Astrocyte of the hippocampus (primary cell): ENCODE results near the gene THADA.

Experiments
- DNase-seq: peaks from one replicate; pipeline ENCODE4 v3.0.0; 2011; ENCODE audit warnings: low read depth, low spot score

THADA gene

DNA sequence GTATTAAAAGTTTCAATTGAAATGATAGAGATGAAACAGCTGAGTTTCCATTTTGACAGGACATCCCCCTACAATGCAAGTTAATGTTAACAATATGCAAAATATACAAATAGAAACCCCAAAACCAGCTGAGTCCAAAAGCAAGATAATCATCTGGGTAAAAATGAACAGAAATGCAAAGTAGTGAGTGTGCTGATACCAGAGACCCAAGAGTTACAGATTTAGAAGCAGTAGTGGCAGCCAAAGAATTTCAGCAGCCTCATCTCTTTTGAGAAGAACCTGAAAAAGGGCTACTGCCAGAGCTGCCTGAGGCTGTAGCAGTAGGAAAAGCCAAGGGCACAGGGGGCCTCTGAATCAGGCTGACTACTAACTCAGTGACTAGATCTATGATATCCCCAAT, 82.6 kb downstream of the THADA start:
- DNase-seq = peak; percentile 38

DNA sequence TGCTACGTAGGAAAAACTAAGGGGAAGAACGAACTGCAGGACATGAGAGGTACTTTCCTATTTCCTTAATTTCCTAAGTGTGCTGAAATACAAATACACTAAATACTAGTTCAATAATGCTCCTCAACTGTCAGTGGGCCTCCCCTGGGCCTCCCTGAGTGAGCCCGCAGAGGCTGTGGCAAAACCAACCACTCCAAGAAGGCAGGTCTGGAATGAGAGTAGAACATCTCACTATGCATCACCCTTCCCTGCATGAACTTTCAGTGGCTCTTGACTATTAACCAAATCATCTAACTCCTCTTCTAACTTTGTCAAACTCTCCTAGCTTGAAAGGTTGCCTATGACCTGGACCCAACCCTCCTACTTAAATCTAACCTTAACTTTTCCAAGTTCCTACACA, 84.6 kb downstream of the THADA start:
- DNase-seq = no peak

DNA sequence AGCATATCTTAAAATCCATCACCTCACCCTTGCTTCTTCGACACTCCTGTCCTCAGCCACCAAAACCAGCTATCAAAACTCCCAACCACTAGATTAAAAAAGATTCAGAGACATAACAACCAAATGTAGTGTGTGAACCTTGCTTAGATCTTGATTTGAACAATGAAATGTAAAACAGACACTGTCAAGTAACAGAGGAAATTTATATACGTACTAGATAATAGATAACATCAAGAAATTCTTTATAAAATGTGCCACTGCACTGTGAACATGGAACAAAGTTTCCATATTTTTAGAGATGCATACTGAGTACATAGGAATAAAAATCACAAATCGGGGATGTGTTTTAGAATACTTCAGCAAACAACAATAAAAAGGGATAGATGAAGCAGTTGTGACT, 86.0 kb downstream of the THADA start:
- no peak for DNase-seq

DNA sequence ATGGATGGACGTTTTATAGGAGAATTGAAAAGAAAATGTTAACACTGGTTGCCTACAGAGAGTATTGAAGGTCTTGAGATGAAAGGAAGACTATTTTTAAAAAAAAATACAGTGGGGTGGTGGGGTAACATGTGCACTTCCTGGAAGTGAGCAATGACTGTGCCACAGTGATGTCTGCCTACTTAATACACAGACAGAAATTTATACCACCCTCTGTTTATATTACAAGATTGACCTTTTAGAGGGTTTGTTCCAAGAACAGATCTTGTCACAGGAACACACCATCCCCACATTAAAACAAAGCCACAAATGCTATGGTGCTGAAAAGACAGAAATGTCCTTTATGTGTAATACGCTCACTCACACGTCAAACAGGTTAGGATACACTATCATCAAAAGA, 87.6 kb downstream of the THADA start:
- no peak for DNase-seq

DNA sequence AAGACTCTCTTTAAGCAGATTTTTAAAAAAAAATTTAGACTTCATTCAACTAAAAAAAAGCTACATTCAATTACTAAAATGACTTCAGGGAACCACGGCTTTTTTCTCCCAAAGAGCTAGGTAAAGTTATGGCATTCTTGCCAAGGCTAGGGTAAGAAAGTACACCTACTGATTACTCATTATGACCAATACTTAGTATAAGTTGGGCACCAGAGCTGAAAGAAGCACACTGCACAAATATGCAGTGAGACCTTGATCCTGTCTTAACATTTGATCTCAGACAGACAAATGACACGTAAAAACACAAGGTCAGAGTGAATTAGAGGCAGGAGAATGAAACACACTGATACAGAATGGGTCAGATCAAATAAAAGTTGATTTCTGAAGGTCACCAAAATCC, 88.7 kb downstream of the THADA start:
- no peak for DNase-seq

DNA sequence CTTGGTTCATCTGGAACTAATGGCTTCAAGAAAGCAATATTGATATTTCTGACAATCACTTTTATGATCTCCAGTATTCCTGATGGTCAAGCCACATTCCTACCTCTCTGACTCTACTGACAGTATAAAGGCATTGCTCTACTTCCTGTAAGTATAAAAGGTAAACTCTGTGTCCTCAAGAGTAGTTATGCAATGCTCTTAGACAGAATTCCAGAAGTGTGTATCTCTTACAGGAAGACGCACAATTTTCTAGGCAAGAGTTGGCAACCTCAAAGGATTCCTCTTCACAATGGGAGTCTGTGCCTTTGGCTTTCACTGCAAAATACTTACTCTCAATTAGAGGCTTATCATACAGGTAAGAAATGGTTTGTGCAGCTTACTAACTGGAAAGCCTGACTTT, 100.1 kb downstream of the THADA start:
- peak; percentile 28 for DNase-seq

DNA sequence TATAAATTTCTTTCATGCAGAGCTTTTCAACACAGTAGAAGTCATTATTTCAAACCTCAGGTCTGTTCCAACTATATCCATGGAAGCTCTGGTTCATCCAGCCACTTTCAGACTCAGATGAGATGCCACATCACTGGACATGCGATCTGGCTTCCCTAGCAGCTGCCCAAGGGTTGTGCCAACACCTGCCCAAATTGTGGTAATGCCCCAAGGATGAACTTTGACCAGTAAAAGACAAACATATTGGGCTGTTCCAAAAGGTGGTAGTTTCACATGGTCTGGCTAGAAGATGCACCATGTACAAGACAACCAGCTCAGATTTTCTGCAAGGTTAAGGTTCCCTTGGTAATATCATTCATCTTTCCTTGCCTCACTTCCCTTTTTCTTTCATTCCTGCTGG, 101.9 kb downstream of the THADA start:
- DNase-seq = no peak

DNA sequence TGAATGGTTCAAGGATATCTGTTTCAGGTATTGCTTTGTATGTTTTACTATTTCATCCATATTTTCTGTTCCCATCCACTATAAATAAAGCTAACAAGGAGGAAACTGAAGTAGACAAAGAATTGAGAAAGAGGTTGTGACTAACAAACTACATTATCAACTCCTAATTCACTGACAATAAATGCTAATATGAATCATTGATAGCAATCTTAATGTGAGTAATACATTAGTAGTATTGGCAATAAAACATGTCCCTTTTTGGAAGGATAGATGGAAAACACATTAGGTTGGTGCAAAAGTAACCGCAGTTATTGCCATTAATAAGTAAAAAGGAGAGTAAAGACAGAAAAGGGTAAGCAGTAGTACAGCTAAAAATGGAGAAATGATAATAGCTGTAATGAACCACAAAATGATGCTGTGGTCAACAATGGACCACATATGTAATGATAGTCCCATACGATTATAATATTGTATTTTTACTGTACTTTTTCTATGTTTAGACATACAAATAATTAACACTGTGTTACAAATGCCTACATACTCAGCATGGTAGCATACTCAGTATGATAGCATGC, 104.7 kb downstream of the THADA start:
- DNase-seq = no peak

DNA sequence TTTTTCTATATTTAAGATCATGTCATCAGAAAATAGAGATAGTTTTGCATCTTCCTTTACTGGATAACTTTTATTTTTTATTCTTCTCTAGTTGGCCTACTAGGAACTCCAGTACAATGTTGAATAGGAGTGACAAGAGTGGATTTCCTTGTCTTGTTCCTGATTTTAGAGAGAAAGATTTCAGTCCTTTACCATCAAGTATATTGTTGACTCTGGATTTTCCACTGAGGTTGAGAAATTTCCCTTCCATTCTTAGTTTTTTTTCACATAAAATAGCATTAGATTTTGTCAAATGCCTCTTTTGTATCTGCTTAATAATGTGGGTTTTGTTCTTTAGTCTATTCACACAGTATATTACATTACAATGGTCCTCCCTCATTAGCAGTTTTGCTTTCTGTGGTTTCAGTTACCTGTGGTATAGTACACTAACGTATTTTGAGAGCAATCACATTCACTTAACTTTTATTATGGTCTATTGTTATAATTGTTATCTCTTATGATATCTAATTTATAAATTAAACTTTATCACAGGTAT, 105.5 kb downstream of the THADA start:
- no peak for DNase-seq

DNA sequence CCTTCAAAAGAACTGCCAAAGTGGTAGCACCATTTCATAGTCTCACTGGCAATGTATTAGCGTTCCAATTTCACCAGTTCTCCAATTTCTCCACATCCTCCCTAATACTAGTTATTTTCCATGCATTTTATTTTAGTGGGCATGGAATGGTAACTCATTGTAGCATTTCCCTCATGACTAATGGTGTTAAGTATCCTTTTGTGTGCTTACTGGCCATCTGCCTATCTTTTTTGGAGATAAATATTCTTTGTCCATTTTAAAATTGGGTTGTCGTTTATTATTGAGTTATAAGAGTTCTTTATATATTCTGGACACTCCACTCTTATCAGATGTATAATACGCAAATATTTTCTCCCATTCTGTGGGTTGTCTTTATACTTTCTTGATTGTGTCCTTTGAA, 107.1 kb downstream of the THADA start:
- DNase-seq = no peak

DNA sequence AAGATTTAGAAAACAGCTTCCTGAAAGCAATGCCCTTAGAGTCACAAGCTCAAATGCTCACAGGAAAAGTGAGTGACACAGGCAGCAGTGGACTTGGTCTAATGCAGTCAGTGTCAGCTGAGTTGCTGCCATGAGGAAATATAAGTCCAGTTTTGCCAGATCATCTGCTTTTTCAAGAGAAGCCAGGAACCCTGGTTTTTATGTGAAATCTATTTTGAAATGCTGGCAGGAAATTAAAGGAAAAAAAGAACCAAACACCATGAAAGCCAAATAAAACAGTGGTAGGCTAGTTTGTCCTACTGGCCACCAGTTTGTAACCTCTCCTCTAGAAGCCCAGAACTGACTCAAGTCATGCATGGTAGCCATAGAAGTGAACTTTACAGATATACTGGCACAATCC, 109.2 kb downstream of the THADA start:
- DNase-seq = no peak

DNA sequence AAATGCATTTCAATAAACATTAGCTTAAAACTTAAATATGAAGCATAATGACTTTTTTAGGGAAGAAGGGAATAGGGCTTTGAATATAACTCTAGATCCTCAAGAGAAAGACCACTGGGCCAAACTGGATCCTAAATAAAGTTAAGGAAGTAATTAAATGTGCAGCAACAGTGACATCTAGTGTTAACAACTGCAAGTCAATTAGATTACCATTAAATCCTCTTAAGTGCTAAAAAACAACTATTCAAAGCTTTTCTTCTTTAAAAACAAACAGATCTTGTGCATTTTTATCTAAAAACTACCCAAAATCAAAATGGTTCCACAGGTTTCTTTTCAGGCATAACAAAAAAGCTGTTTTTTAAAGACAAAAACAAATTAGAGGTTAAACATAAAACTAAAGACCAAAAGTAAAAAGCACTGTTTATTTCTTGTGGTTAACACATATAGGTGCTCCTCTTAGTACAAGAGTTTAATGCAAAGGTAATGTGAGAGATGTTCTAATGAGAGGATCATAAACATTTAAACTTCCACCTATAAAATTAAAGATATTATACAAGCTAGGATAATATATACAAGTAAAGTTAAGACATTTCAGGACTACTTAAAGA, 111.4 kb downstream of the THADA start:
- peak; percentile 83 for DNase-seq

DNA sequence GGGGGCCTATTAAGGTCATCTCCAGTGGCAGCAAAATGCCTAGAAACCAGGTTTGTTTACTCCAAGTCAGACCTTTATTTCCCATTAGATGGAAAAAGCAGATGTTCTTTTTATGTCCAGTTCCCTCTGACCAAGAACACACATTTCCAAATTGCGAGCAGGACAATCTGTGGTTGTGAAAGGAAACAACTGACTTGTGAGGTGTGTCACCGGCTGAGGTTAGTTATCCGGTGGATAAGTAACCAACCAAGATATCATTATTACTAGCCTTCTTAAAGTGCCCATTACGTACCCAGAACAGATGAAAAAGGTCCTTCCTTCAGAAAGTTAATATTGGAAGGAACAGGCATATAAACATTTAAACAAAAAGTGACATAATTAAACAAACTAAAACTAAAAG, 112.9 kb downstream of the THADA start:
- peak; percentile 48 for DNase-seq

DNA sequence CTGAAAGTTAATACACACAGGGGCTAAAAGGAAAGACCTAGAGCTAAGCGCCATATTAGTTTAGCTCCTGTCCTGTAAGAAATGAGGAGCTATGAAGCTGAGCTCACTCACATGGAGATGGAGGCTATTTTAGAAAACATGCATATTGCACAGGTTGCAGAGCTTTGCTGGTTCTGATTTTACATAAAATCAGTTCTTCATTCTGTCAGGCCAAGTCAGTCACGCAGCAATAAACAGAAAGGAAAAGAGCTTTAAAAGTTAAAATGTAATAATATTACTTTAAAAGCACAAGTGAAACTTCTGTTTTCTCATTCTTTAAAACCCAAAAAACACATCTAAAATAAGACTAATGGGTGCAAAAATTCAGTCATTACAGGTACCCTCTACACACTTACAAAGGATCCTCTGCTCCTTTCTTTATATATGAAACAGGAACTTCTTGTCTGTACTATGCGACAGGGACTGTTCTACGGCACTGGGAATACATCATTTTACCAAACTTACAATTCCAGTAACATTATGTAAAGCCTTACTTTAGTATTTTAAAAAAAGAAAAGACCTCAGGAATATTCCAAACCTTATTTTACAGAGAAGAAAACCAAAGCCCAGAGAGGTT, 113.8 kb downstream of the THADA start:
- DNase-seq = no peak

DNA sequence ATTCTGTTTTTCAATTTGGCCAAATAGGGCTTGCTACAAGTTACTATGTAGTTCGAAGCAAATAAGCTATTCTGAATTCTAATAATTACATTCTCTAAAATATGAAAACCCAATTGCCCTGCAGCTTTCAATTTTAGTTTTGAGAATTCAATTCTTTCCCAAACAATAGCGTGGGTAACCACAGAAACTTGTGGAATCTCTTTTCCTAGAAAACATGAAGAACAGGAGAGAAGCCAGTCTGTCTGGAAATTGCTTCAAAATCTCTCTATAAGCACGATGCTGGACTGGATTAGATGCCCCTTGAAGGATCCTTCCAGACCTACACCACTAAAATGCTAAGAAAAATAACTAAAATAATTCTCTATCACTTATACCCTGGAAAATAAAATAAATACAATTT, 115.0 kb downstream of the THADA start:
- DNase-seq = peak; percentile 60

DNA sequence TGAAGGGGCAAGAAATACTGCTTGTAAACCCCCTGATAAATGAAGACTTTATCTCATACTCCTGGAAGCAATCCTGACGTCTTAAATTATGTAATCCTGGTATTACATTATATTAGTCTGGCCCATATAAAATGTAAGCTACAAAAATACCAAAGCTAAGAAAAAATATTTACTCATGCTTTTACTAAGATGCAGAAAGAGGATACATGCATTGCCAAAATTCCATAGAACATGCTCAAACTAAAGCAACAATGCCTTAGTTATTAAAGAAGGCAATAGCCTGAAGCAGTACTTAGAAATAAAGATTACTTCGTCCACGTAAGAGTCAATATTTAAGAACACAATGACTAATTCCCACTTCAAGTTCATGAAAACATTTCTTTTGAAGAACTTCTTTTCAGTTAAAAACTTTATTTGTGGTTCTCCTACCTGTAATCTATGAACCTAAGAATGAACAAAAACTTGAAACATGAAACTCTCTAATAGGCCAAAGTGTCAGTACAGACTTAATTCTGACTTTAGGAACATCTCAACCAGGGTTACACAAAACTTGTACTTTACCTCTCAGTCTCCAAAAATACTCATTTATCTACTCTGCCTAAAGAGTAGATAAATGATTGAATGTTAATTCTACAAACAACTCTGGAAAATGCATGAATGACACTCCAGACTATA, 117.3 kb downstream of the THADA start:
- DNase-seq = no peak

DNA sequence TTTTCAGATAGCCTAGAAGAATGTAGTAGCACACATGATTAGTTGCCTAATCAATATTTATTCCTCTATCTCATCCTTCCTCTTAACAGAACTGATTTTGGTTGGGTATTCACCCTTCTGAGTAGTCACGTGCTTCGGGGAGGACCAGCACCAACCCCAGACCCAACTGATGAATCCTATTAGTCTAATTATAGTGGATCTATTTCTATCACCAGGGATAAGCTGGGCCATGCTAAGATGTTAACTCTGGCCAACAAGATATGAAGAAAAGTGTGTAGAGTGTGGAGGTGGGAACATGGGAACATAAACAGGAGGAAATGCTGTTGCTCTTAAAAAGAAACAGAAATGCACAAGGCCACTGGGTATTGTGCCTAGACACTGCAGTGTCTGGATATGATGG, 119.9 kb downstream of the THADA start:
- DNase-seq = no peak

DNA sequence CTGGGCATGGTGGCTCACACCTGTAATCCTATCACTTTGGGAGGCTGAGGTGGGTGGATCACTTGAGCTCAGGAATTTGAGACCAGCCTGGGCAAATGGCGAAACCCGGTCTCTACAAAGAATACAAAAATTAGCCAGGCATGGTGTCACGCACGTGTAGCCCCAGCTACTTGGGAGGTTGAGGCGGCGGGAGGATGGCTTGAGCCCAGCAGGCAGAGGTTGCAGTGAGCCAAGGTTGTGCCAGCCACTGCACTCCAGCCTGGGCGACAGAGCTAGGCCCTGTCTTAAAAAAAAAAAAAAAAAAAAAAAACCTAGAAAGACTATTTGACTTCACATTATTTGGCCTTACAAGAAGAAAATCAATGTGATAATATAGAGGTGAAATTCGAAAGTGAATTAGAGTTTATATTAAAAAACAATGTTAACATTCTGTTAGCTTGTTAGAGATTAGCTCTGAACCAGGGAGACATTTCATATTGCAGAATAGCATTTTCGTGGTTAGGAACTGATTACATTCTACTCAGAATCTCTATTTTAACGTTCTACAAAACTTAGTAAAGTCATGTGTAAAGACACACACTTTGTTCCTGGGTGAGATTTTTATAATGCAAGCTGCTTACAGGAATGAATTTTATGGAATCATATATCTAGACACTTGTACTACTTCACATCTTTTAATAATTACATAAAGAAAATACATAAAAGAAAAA, 120.5 kb downstream of the THADA start:
- DNase-seq = no peak

DNA sequence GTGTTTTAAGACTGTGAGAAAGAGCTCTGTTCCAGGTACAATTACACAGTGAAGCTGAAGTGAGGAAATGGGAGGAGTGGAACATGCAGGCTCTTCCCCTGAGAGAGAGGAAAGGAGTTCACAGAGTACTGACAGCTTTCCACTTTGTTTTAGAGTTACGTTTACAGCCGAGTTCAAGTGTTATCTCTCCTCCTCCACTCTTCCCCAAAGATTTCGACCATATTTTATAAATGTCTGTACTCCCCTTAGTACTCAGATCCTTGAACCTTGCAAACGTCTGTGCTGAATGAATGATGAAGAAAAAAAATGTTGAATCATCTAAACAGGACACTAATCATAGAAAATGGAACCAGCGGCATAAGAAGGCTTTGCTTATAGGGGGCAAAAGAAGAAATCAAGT, 121.6 kb downstream of the THADA start:
- DNase-seq = no peak

DNA sequence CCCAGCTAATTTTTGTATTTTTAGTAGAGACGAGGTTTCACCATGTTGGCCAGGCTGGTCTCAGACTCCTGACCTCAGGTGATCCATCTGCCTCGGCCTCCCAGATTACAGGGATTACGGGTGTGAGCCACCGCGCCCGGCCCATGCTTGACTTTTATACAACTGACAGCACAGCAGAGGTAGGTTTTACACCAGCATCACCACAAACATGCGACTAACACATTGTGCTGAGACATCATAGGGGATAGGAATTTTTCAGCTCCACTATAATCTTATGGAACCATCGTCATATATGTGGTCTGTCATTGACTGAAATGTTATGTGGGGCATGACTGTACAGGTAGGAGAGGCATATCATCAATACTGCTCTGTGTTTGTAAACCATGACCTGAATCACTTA, 122.1 kb downstream of the THADA start:
- DNase-seq = no peak

DNA sequence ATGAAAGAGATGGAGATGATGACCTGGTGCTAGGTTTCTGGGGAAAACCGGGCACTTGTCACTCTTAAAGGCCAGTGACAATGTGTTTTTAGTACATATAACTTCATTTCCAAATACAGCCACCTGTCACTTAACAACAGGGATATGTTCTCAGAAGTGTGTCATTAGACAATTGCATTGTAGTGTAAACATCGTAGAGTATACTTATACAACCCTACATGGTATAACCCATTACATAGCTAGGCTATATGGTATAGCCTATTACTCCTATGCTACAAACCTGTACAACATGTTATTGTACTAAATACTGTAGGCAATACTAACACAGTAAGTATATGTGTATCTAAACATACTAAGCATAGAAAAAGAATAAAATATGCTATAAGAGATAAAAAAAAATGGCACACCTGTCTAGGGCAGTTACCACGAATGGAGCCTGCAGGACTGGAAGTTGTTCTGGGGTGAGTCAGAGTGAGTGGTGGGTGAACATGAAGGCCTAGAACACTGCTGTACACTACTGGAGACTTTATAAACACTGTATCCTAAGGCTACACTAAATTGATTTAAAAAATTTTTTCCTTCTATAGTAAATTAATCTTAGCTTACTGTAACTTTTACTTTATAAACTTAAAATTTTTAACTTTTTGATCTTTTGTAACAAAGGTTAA, 123.2 kb downstream of the THADA start:
- no peak for DNase-seq

DNA sequence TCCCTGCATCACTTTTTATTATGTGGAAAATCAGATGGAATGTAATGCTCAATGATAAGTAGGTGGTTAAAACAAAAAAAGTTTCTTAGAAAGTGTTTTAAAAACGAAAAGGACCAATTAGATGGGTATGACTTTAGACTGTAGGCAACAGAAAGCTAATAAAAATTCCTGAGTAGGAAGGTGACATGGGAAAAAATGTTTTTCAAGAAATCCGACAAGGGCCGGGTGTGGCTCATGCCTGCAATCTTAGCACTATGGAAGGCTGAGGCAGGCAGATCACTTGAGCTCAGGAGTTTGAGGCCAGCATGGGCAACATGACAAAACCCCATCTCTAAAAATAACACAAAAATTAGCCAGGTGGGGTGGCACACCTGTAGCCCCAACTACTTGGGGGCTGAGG, 126.1 kb downstream of the THADA start:
- no peak for DNase-seq
